IMR-90 (cell line): ENCODE data around the gene OR10H3. TPM values are rescaled to one million over a fixed set of nuclear protein-coding genes. Genes with fewer than 3 reads are reported as not detected.

Experiments
- ATAC-seq: fragments of 200-7000 bp; cut with Tn5 transposase; 2 replicates; pipeline ENCODE4 v1.9.1; 2020; ENCODE audit warnings: low read depth, mild to moderate bottlenecking, moderate library complexity
- BruUV-seq: library from RNA; stranded (reverse); fragments of 400-500 nt; replicated peaks from 2 replicates; lab custom pipeline; 2021; lab: Mats Ljungman, UMichigan
- CTCF ChIA-PET: fragments of 300-600 bp; formaldehyde crosslinking; extraction: SDS; loops from one replicate; lab custom pipeline; 2021; ENCODE audit warnings: antibody characterized with exemption; lab: Yijun Ruan, JAX
- POLR2A ChIA-PET: fragments of 300-600 bp; sonication (Branson Sonifier 250); formaldehyde crosslinking; loops from one replicate; lab custom pipeline; 2022; ENCODE audit warnings: antibody characterized with exemption; ENCODE audit not compliant: unreplicated experiment; lab: Charles Lee
- DNase-seq: peaks from one replicate; pipeline ENCODE4 v3.0.0; 2013
- H2AFZ ChIP-seq: replicated peaks from 2 replicates; pipeline ENCODE3; 2013; ENCODE audit warnings: low read length, mild to moderate bottlenecking; ENCODE audit not compliant: poor library complexity
- H2AK5ac ChIP-seq: 2 replicates; pipeline ENCODE4 v1.6.1; 2013; ENCODE audit warnings: low read depth, low read length, inconsistent platforms
- H2AK9ac ChIP-seq: replicated peaks from 2 replicates; pipeline ENCODE3; 2013; ENCODE audit warnings: mild to moderate bottlenecking, low read depth, low read length, moderate library complexity; ENCODE audit not compliant: poor library complexity
- H2BK120ac ChIP-seq: 2 replicates; pipeline ENCODE4 v1.6.1; 2013; ENCODE audit warnings: low read depth, low read length, inconsistent platforms
- H2BK15ac ChIP-seq: 3 replicates; pipeline ENCODE4 v1.6.1; 2013; ENCODE audit warnings: low read depth, low read length, inconsistent platforms
- H2BK20ac ChIP-seq: 2 replicates; pipeline ENCODE4 v1.6.1; 2013; ENCODE audit warnings: low read depth, mild to moderate bottlenecking, inconsistent platforms, low read length, moderate library complexity
- H2BK5ac ChIP-seq: 2 replicates; pipeline ENCODE4 v1.6.1; 2013; ENCODE audit warnings: mild to moderate bottlenecking, low read depth, low read length, inconsistent platforms; ENCODE audit not compliant: poor library complexity, severe bottlenecking
- H3K14ac ChIP-seq: replicated peaks from 2 replicates; pipeline ENCODE4 v1.6.1; 2013; ENCODE audit warnings: low read depth, low read length, inconsistent platforms
- H3K18ac ChIP-seq: 2 replicates; pipeline ENCODE4 v1.6.1; 2013; ENCODE audit warnings: low read depth, low read length, control low read depth
- H3K23ac ChIP-seq: 2 replicates; pipeline ENCODE4 v1.6.1; 2013; ENCODE audit warnings: low read depth, low read length, inconsistent platforms
- H3K27ac ChIP-seq: 2 replicates; pipeline ENCODE4 v1.5.1; 2013; ENCODE audit warnings: mild to moderate bottlenecking, control low read depth, low read length; ENCODE audit not compliant: insufficient read depth
- H3K27me3 ChIP-seq: 2 replicates; pipeline ENCODE4 v1.6.1; 2013; ENCODE audit warnings: low read length; ENCODE audit not compliant: control insufficient read depth, insufficient read depth
- H3K36me3 ChIP-seq: 2 replicates; pipeline ENCODE4 v1.6.1; 2013; ENCODE audit warnings: low read length, mixed read lengths; ENCODE audit not compliant: control insufficient read depth, insufficient read depth
- H3K4ac ChIP-seq: 2 replicates; pipeline ENCODE4 v1.6.1; 2013; ENCODE audit warnings: low read depth, low read length, inconsistent platforms
- H3K4me1 ChIP-seq: 2 replicates; pipeline ENCODE4 v1.6.1; 2013; ENCODE audit warnings: low read length, mixed read lengths; ENCODE audit not compliant: control insufficient read depth, insufficient read depth
- H3K4me2 ChIP-seq: 2 replicates; pipeline ENCODE4 v1.6.1; 2013; ENCODE audit warnings: low read depth, mild to moderate bottlenecking, control low read depth, low read length, moderate library complexity
- H3K4me3 ChIP-seq: 2 replicates; pipeline ENCODE4 v1.5.1; 2013; ENCODE audit warnings: low read depth, mild to moderate bottlenecking, control low read depth, low read length, moderate library complexity; ENCODE audit not compliant: insufficient read depth
- H3K56ac ChIP-seq: 2 replicates; pipeline ENCODE4 v1.6.1; 2013; ENCODE audit warnings: low read length, inconsistent platforms; ENCODE audit not compliant: insufficient read depth; ENCODE audit errors: extremely low read depth
- H3K79me1 ChIP-seq, 2 experiments: 2 replicates each; pipeline ENCODE4 v1.6.1; 2013; ENCODE audit warnings: low read length in 2 of 2, inconsistent platforms in 1 of 2, low read depth in 1 of 2
- H3K9ac ChIP-seq: 2 replicates; pipeline ENCODE4 v1.6.1; 2013; ENCODE audit warnings: low read depth, low read length, control low read depth
- H3K9me1 ChIP-seq: 2 replicates; pipeline ENCODE4 v1.6.1; 2013; ENCODE audit warnings: low read length, inconsistent platforms; ENCODE audit not compliant: insufficient read depth
- H3K9me3 ChIP-seq: 2 replicates; pipeline ENCODE4 v1.6.1; 2013; ENCODE audit warnings: low read length; ENCODE audit not compliant: control insufficient read depth, insufficient read depth
- H4K20me1 ChIP-seq: 2 replicates; pipeline ENCODE4 v1.6.1; 2013; ENCODE audit warnings: low read length, inconsistent platforms; ENCODE audit not compliant: insufficient read depth
- H4K5ac ChIP-seq: 2 replicates; pipeline ENCODE4 v1.6.1; 2013; ENCODE audit warnings: mild to moderate bottlenecking, low read depth, low read length, control low read depth
- H4K8ac ChIP-seq, 2 experiments: 2 replicates each; pipeline ENCODE4 v1.6.1; 2013; ENCODE audit warnings: low read depth in 2 of 2, low read length in 2 of 2, control low read depth in 1 of 2, inconsistent platforms in 1 of 2
- H4K91ac ChIP-seq: 2 replicates; pipeline ENCODE4 v1.6.1; 2013; ENCODE audit warnings: low read depth, low read length, inconsistent platforms; ENCODE audit not compliant: insufficient read depth
- CEBPB ChIP-seq: IDR thresholded peaks from 2 replicates; pipeline ENCODE4 v1.6.1; 2012; ENCODE audit warnings: low read depth, low read length, improper control_type of control experiment
- CHD1 ChIP-seq: IDR thresholded peaks from 2 replicates; pipeline ENCODE4 v1.6.1; 2012; ENCODE audit warnings: low read depth, low read length, improper control_type of control experiment
- FOS ChIP-seq: fragments of 150-350 bp; IDR thresholded peaks from 2 replicates; pipeline ENCODE4 v1.6.1; 2016; ENCODE audit warnings: low read depth, low read length
- MAFK ChIP-seq: IDR thresholded peaks from 2 replicates; pipeline ENCODE4 v1.6.1; 2012; ENCODE audit warnings: low read depth, low read length, improper control_type of control experiment
- MXI1 ChIP-seq: IDR thresholded peaks from 2 replicates; pipeline ENCODE4 v1.6.1; 2012; ENCODE audit warnings: low read depth, mild to moderate bottlenecking, low read length, moderate library complexity, borderline replicate concordance
- POLR2A ChIP-seq: IDR thresholded peaks from 2 replicates; pipeline ENCODE4 v1.6.1; 2012; ENCODE audit warnings: mild to moderate bottlenecking, low read depth, low read length
- RAD21 ChIP-seq: IDR thresholded peaks from 2 replicates; pipeline ENCODE4 v1.6.1; 2012; ENCODE audit warnings: low read length, improper control_type of control experiment
- WGBS, 2 experiments: methylation state at CpG; one replicate each; pipeline versions ENCODE4 v1.1.5 to v1.1.7; 2013; ENCODE audit warnings: missing lambda C conversion rate in 2 of 2; ENCODE audit not compliant: insufficient read length in 1 of 2; ENCODE audit errors: extremely low coverage in 2 of 2; 5-methylcytosine and 5-hydroxymethylcytosine counted together
- dilution Hi-C: fragments of 300-500 bp; cut with HindIII; formaldehyde crosslinking; loops from one replicate; pipeline ENCODE4 v1.14.3; 2018; ENCODE audit warnings: low sequenced_read_pairs; ENCODE audit not compliant: unreplicated experiment
- in situ Hi-C: fragments of 300-500 bp; cut with MboI; formaldehyde crosslinking; loops from 3 replicates; pipeline ENCODE4 v1.14.3; 2019; ENCODE audit warnings: low sequenced_read_pairs, inconsistent platforms, mixed read lengths
- intact Hi-C: fragments of 100-400 bp; cut with micrococcal nuclease; formaldehyde crosslinking; loops from 2 replicates; pipeline ENCODE4 v1.10.0; 2022
- polyA plus RNA-seq, 3 experiments: library from polyadenylated mRNA; depleted of rRNA; stranded (reverse); fragments of >200 nt; gene quantifications; 2 replicates each; pipeline ENCODE4 v1.2.3, GENCODE V29; 2012; ENCODE audit warnings: low replicate concordance in 1 of 3
- total RNA-seq: library from RNA; depleted of rRNA; stranded (reverse); fragments of >200 nt; gene quantifications from 2 replicates; pipeline ENCODE4 v1.2.3, GENCODE V29; 2012
- TF ChIP-seq, protein P1 (sequence below): conservative IDR thresholded peaks from 2 replicates; pipeline ENCODE4 v1.5.1; 2012; ENCODE audit warnings: mild to moderate bottlenecking, low read depth, low read length, improper control_type of control experiment

The OR10H3 gene
- total and polyA plus RNA-seq, 2 of the 4 experiments (the other 2 are of a cell fraction): not detected

DNA sequence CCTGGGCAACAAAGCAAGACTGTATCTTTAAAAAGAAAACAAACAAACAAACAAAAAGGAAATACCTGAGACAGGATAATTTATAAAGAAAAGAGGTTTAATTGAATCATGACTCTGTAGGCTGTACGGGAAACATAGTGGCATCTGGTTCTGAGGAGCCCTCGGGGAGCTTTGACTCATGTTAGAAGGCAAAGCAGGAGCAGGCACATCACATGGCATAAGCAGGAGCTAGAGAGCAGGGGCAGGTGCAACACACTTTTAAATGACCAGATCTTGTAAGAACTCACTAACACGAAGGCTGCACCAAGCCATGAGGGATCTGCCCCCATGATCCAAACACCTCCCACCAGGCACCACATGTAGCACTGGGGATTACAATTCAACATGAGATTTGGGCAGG lies 23.1 kb upstream of the OR10H3 start:
- dilution Hi-C loops: no loop called here
- no peak overlapping the region for H2BK120ac ChIP-seq
- no peaks in the 10 kb centered on the region for H3K4me1 ChIP-seq
- WGBS, 2 experiments: no CpG with 5 or more reads among the region's 3 CpGs
- H3K36me3 ChIP-seq: no peaks in the 10 kb centered on the region
- H3K4ac ChIP-seq: no peak overlapping the region
- H3K18ac ChIP-seq: no peak overlapping the region
- H2BK15ac ChIP-seq: no peak overlapping the region
- no peaks in the 10 kb centered on the region for H3K79me1 ChIP-seq
- BruUV-seq: no TSS peak
- TF ChIP-seq FOS (no peak), CEBPB (no peak), MAFK (no peak), POLR2A (no peak), MXI1 (no peak), RAD21 (no peak), CHD1 (no peak)
- TF ChIP-seq, protein P1, sequence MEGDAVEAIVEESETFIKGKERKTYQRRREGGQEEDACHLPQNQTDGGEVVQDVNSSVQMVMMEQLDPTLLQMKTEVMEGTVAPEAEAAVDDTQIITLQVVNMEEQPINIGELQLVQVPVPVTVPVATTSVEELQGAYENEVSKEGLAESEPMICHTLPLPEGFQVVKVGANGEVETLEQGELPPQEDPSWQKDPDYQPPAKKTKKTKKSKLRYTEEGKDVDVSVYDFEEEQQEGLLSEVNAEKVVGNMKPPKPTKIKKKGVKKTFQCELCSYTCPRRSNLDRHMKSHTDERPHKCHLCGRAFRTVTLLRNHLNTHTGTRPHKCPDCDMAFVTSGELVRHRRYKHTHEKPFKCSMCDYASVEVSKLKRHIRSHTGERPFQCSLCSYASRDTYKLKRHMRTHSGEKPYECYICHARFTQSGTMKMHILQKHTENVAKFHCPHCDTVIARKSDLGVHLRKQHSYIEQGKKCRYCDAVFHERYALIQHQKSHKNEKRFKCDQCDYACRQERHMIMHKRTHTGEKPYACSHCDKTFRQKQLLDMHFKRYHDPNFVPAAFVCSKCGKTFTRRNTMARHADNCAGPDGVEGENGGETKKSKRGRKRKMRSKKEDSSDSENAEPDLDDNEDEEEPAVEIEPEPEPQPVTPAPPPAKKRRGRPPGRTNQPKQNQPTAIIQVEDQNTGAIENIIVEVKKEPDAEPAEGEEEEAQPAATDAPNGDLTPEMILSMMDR: no peak
- no peaks in the 10 kb centered on the region for H3K27me3 ChIP-seq
- H2BK5ac ChIP-seq: no peak overlapping the region
- H3K23ac ChIP-seq: no peak overlapping the region
- H4K8ac ChIP-seq: no peak overlapping the region
- no peak overlapping the region for H3K4me2 ChIP-seq
- ChIA-PET POLR2A (no interaction called here), CTCF (interaction anchor here (0.7 kb wide), 1 partner anchor 17 kb away, joined by 3 read pairs; no protein-coding TSS in a partner anchor)
- H2AFZ ChIP-seq: no peak overlapping the region
- H3K9ac ChIP-seq: no peak overlapping the region
- ATAC-seq: no peak
- no peak overlapping the region for H2BK20ac ChIP-seq
- peaks cover 17% of the 10 kb centered on the region for H3K9me3 ChIP-seq
- intact Hi-C loops: no loop called here
- H3K9me1 ChIP-seq: no peaks in the 10 kb centered on the region
- no peak overlapping the region for H3K27ac ChIP-seq
- no peaks in the 10 kb centered on the region for H4K20me1 ChIP-seq
- H4K5ac ChIP-seq: no peak overlapping the region
- no peak overlapping the region for H2AK9ac ChIP-seq
- H3K14ac ChIP-seq: no peak overlapping the region
- H2AK5ac ChIP-seq: no peak overlapping the region
- no peak overlapping the region for H3K4me3 ChIP-seq
- in situ Hi-C loops: no loop called here
- H3K56ac ChIP-seq: no peak overlapping the region
- H4K91ac ChIP-seq: no peak overlapping the region
- no peak for DNase-seq
